Right lobe of liver (tissue), 6 donors: ENCODE data around the gene KCNJ6. TPM values are rescaled to one million over a fixed set of nuclear protein-coding genes. Genes with fewer than 3 reads are reported as not detected.

ENCODE experiments used
- ATAC-seq, 4 donors: fragments of 200-7000 bp; cut with Tn5 transposase; one replicate each; pipeline ENCODE4 v1.9.1; 2020; ENCODE audit warnings: mild to moderate bottlenecking in 4 of 4, moderate library complexity in 4 of 4
- DNase-seq, 3 donors: peaks; one replicate each; pipeline ENCODE4 v3.0.0-alpha.2; 2020
- H3K27ac ChIP-seq, 3 donors: fragments of 200-600 bp; one replicate each; pipeline ENCODE4 v1.8.0; 2022
- H3K27me3 ChIP-seq, 2 donors: fragments of 200-600 bp; one replicate each; pipeline ENCODE4 v1.8.0; 2022
- H3K36me3 ChIP-seq, 4 donors: fragments of 200-600 bp; sonication (generic) in 1 of 4; one replicate each; pipeline versions ENCODE4 v1.5.1 to v1.8.0; 2017 to 2022; ENCODE audit warnings: control low read depth in 1 of 4
- H3K4me1 ChIP-seq, 4 donors: fragments of 200-600 bp; sonication (generic) in 1 of 4; one replicate each; pipeline versions ENCODE4 v1.5.1 to v1.8.0; 2017 to 2022; ENCODE audit warnings: control low read depth in 1 of 4
- H3K4me3 ChIP-seq, 3 donors: fragments of 200-600 bp; one replicate each; pipeline ENCODE4 v1.8.0; 2022
- H3K9me3 ChIP-seq, 4 donors: fragments of 200-600 bp; sonication (generic) in 1 of 4; one replicate each; pipeline versions ENCODE4 v1.5.1 to v1.8.0; 2017 to 2022; ENCODE audit warnings: control low read depth in 1 of 4
- POLR2A ChIP-seq: fragments of 450-650 bp; IDR thresholded peaks from one replicate; pipeline ENCODE4 v1.6.1; 2017; ENCODE audit warnings: antibody characterized with exemption, mild to moderate bottlenecking
- WGBS: methylation state at CpG from one replicate; pipeline ENCODE4 v1.1.6; 2018; ENCODE audit warnings: low coverage, low lambda C conversion rate; ENCODE audit not compliant: insufficient coverage; ENCODE audit errors: missing lambda C conversion rate; 5-methylcytosine and 5-hydroxymethylcytosine counted together
- intact Hi-C, 2 donors: fragments of 100-400 bp; cut with DNase I; formaldehyde crosslinking; loops; one replicate each; pipeline versions ENCODE4 v1.11.2 to v1.14.1; 2022
- total RNA-seq, 6 experiments: library from RNA; depleted of rRNA in 2 of 6; stranded (reverse); fragments of >200 nt in 2 of 6; fragmentation: NEBNext Ultra II Directional in 3 of 6; extraction: Animal tissue kit (Norgen Biotek cat#: 25700) in 3 of 6; gene quantifications; one replicate each; pipeline versions ENCODE4 v1.1.0 to v1.2.4, GENCODE V29; 2016 to 2023
- TF ChIP-seq, protein P1 (sequence below), 4 donors: fragments of 200-600 bp in 3 of 4; fragments of 450-650 bp in 1 of 4; IDR thresholded peaks; one replicate each; pipeline versions ENCODE4 v1.5.1 to v1.8.0; 2016 to 2022; ENCODE audit warnings: antibody characterized with exemption in 4 of 4, mild to moderate bottlenecking in 2 of 4
- donor health status: DM: no; HTN: yes; CAD: no.
- donor health status: DM: no; HTN: no; CAD: no.
- donor health status: DM: no; HTN: no; CAD: no.
- donor health status: DM: no; HTN: yes; CAD: no.
- donor health status: DM: no; HTN: yes; CAD: no.

Gene KCNJ6
- total RNA-seq, 6 experiments from 2014 or later, result under 0.01 to 0.12 TPM; not detected in 4

DNA sequence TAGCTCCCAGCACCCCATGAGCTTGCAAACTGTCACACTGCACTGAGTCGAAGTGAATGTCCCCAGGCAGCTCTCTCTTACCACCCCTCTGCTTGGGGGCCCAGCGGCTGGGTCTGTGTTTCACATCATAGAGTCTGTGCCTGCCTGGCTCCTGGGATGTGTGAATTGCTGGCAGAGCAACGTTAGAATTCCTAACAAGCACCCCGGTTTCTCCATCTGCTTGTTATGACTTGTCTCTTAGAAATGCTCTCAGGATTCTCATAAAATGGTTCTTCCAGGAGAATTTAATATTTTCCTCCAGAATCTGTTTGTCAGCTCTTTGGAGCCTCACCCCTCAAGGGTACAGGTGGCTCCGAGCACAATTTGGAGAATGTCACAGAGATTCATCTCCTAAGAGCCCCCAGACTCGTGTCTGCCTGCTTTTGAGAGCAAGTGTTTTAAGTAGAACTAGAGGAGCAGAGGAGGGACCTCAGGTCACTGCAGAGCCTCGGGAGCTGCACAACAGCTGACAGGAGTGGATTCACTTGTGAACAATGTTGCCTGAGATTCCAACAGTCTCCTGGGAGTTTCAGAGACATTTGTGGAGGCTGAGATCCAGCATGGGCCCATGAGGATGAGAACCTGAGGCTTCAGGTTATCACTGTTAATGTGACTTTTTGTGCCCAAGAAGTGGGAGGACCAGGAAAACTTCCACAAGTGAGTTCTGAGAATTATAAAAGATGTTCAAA is 131.5 kb downstream of the KCNJ6 start:
- 67% methylated on average over 6 of the region's 7 CpGs for WGBS
- no peak for ATAC-seq
- H3K4me3 ChIP-seq, result no peak overlapping the region
- no peaks in the 10 kb centered on the region for H3K27me3 ChIP-seq
- no peak for DNase-seq
- intact Hi-C loops, result no loop called here
- TF ChIP-seq POLR2A, result no peak
- TF ChIP-seq, protein P1, sequence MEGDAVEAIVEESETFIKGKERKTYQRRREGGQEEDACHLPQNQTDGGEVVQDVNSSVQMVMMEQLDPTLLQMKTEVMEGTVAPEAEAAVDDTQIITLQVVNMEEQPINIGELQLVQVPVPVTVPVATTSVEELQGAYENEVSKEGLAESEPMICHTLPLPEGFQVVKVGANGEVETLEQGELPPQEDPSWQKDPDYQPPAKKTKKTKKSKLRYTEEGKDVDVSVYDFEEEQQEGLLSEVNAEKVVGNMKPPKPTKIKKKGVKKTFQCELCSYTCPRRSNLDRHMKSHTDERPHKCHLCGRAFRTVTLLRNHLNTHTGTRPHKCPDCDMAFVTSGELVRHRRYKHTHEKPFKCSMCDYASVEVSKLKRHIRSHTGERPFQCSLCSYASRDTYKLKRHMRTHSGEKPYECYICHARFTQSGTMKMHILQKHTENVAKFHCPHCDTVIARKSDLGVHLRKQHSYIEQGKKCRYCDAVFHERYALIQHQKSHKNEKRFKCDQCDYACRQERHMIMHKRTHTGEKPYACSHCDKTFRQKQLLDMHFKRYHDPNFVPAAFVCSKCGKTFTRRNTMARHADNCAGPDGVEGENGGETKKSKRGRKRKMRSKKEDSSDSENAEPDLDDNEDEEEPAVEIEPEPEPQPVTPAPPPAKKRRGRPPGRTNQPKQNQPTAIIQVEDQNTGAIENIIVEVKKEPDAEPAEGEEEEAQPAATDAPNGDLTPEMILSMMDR (IDR thresholded peaks at IDR 0.05), result no peak
- H3K4me1 ChIP-seq, result no peaks in the 10 kb centered on the region
- H3K9me3 ChIP-seq, result no peaks in the 10 kb centered on the region
- H3K36me3 ChIP-seq, result no peaks in the 10 kb centered on the region
- H3K27ac ChIP-seq, result no peak overlapping the region

DNA sequence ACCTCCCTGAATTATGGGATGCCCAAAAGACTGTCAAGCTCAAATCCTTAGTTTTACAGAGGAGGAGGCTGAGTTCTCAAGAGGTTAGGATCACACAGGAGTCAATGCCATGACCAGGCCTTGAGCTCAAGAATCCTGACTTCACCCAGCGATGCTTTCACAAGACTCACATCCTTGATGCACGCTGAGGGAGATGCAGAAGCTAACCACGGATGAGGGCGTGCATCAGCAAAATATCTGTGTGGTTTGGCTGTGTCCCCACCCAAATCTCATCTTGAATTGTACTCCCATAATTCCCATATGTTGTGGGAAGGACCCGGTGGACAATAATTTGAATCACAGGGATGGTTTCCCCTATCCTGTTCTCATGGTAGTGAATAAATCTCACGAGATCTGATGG is 133.2 kb downstream of the KCNJ6 start:
- DNase-seq (no peak), ATAC-seq (no peak)
- Histone ChIP-seq H3K27ac (no peak overlapping the region), H3K36me3 (no peaks in the 10 kb centered on the region), H3K9me3 (no peaks in the 10 kb centered on the region), H3K4me1 (no peaks in the 10 kb centered on the region), H3K4me3 (no peak overlapping the region), H3K27me3 (no peaks in the 10 kb centered on the region)
- intact Hi-C loops, result no loop called here
- no peak for TF ChIP-seq POLR2A
- TF ChIP-seq, protein P1 (IDR thresholded peaks at IDR 0.05), result no peak
- WGBS, result 85% methylated on average over 4 of the region's 6 CpGs

DNA sequence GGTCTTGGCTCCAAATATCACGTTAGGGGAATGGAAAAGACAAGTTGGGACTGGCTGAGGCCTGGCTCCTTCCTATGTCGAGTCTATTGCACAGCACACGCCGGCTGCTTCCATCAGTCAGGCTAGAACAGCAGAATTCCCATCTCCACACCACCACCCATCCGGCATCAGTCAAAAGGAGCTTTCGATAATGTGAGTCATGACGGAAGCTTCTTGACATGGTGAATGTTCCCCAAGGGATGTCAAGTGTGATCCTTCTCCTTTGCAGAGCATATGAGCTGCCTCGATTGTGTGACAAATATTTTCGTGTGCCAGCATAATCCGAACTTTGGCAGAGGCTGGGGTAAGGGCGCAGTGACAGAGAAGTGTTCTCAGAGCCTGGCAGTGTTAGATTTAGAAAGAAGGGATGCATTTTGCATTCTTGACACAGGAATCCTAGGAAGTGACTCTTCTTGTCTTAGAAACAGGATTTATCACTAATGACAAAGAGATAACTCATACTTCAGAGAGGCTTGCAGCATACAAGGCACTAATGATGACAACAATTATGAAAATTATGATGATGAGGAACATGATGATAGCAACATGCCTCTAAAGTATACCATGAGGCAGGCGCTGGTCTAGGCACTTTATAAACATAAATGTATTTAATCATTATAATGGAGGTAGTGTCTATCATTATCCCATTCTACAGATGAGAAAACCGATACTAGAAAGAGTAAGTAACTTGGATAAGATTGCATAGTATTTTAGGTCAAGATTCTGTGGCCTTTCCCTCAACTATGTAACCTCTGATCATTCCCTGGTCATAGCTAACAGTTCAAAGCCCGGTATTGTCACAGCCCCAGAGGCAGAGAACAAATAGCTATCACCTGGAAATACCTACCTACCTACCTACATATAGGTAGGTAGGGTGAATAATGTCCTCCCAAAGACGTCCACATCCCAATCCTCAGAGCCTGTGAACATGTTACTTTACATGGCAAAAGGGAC is 135.0 kb downstream of the KCNJ6 start:
- intact Hi-C loops, result no loop called here
- 63% methylated on average over 11 of the region's 15 CpGs for WGBS

DNA sequence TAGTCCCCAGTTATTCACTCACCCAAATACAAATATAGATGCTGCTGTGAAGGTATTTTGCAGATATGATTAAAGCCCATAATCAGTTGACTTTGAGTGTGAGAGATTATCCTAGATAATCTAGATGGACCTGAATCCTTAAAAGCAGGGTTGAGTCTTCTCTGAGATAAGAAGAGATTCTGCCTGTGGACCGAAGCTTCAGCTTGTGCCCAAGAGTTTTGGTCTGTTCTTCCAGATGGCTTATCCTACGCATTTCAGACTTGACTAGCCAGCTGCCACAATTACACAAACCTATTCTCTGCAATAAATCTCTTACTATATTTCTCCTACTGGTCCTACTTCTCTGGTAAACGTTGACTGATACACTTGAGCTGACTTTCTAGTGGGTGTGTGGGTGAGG is 145.1 kb downstream of the KCNJ6 start:
- intact Hi-C loops, result no loop called here
- H3K4me1 ChIP-seq, result no peaks in the 10 kb centered on the region
- 52% methylated on average over 2 of the region's 3 CpGs for WGBS
- DNase-seq (no peak), ATAC-seq (no peak)
- no peaks in the 10 kb centered on the region for H3K36me3 ChIP-seq
- no peak overlapping the region for H3K4me3 ChIP-seq
- no peaks in the 10 kb centered on the region for H3K27me3 ChIP-seq
- no peak overlapping the region for H3K27ac ChIP-seq
- no peak for TF ChIP-seq POLR2A
- TF ChIP-seq, protein P1 (IDR thresholded peaks at IDR 0.05), result no peak
- H3K9me3 ChIP-seq, result no peaks in the 10 kb centered on the region

More for the DNA sequence above, 135.0 kb downstream of the KCNJ6 start:
- Histone ChIP-seq H3K9me3 (no peaks in the 10 kb centered on the region), H3K27me3 (no peaks in the 10 kb centered on the region), H3K4me1 (no peaks in the 10 kb centered on the region), H3K36me3 (no peaks in the 10 kb centered on the region), H3K4me3 (no peak overlapping the region), H3K27ac (no peak overlapping the region)
- no peak for TF ChIP-seq POLR2A
- TF ChIP-seq, protein P1 (IDR thresholded peaks at IDR 0.05), result no peak
- DNase-seq (no peak), ATAC-seq (no peak)
